ENCODE measurements around the gene ACD.

- TF ChIP-seq CTCF (IDR thresholded peaks at IDR 0.05) (no peak), POLR2A (IDR thresholded peaks at IDR 0.05) (no peak)
Observed at GRCh38 chr16:67648764-67649407, 11.2 kb downstream of the ACD start.

All from testis (tissue), 2 donors.